NT2/D1 (cell line): ENCODE results near the gene NEURL3.

ENCODE experiments used
- SUZ12 ChIP-seq: IDR thresholded peaks from 2 replicates; pipeline ENCODE4 v1.6.1; 2011; ENCODE audit not compliant: insufficient read length, insufficient read depth; ENCODE audit errors: extremely low read depth
- YY1 ChIP-seq: IDR thresholded peaks from 2 replicates; pipeline ENCODE4 v1.6.1; 2011; ENCODE audit not compliant: insufficient read length, insufficient read depth
- ZNF274 ChIP-seq: IDR thresholded peaks from 2 replicates; pipeline ENCODE4 v1.6.1; 2011; ENCODE audit warnings: mild to moderate bottlenecking, low read depth, low read length

DNA sequence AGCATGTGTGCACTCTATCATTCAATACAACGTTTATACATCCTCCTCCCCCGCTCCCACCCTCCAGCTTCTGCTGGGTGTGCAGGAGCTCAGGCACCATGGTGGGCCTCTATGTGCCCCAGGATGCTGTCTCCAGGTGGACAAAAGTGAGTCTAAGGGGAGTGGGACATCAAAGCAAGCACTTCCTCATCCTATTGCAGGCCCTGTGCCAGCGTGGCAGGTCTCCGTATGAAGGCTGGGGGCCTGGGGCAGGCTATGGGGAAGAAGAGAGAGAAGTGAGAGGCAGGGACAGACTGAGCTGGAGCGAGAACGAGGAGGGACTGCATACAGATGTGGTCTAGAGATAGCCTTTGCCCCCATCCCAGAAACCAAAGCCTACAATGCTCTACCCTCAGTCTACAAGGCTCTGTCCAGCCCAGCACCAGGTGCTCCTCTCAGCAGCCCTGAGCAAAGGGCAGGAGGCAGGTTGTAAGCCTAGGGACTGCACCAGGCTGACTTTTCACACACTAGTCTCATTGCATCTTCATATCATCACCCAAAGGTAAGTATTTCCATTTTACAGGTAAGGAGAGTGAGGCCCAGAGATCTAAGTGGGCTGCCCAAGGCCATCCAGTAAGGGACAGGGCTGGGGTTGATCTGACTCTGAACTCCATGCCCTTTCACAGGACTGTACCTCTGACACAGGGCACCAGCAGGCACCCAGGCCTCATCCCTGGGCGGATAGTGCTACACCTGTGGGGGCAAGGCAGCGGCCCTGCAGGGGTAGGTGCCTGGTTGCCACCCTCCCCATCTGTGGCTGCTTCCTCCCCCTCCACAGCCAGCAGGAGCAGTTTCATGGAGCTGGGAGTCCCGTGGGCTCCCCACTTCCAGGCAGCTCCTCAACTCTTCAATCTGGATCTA is 17.4 kb upstream of the NEURL3 start:
- TF ChIP-seq SUZ12 (no peak), YY1 (no peak), ZNF274 (no peak)
